WERI-Rb-1 (cell line): ENCODE data around the gene PROM2.

ENCODE experiments used
- DNase-seq: peaks from one replicate; pipeline ENCODE4 v3.0.0-alpha.2; 2020
- H3K27ac ChIP-seq: fragments of 250-450 bp; sonication (Bioruptor Pico); 2 replicates; pipeline ENCODE4 v1.5.1; 2020; ENCODE audit warnings: mild to moderate bottlenecking, moderate library complexity
- H3K27me3 ChIP-seq: fragments of 250-450 bp; sonication (Bioruptor Pico); 2 replicates; pipeline ENCODE4 v1.5.1; 2021; ENCODE audit warnings: mild to moderate bottlenecking, low read depth, moderate library complexity; ENCODE audit not compliant: insufficient read depth, severe bottlenecking
- H3K36me3 ChIP-seq: fragments of 250-450 bp; sonication (Bioruptor Pico); 2 replicates; pipeline ENCODE4 v1.5.1; 2020; ENCODE audit warnings: mild to moderate bottlenecking, moderate library complexity
- H3K4me3 ChIP-seq: 2 replicates; pipeline ENCODE4 v1.5.1; 2011; ENCODE audit warnings: low read depth, mild to moderate bottlenecking, control low read depth, low read length
- H3K9me3 ChIP-seq: fragments of 250-450 bp; sonication (Bioruptor Pico); 2 replicates; pipeline ENCODE4 v1.5.1; 2021; ENCODE audit warnings: mild to moderate bottlenecking, moderate library complexity; ENCODE audit not compliant: severe bottlenecking
- CTCF ChIP-seq: IDR thresholded peaks from 2 replicates; pipeline ENCODE4 v1.5.1; 2011; ENCODE audit warnings: low read depth, mild to moderate bottlenecking, control low read depth, inconsistent platforms, low read length

Gene PROM2

GRCh38 chr2:95307036-95307435 lies 32.8 kb downstream of the PROM2 start:
- no peak for DNase-seq
- Histone ChIP-seq H3K27me3 (no peaks in the 10 kb centered on the region), H3K36me3 (no peaks in the 10 kb centered on the region), H3K4me3 (no peak overlapping the region), H3K9me3 (no peaks in the 10 kb centered on the region), H3K27ac (no peak overlapping the region)
- no peak for TF ChIP-seq CTCF

GRCh38 chr2:95307878-95308277 lies 33.6 kb downstream of the PROM2 start:
- TF ChIP-seq CTCF = no peak

GRCh38 chr2:95308426-95308990 lies 34.3 kb downstream of the PROM2 start:
- TF ChIP-seq CTCF = no peak
- Histone ChIP-seq H3K36me3 (no peaks in the 10 kb centered on the region), H3K27ac (no peak overlapping the region), H3K27me3 (no peaks in the 10 kb centered on the region), H3K9me3 (no peaks in the 10 kb centered on the region), H3K4me3 (no peak overlapping the region)
- no peak for DNase-seq

More at GRCh38 chr2:95307878-95308277, 33.6 kb downstream of the PROM2 start:
- Histone ChIP-seq H3K27me3 (no peaks in the 10 kb centered on the region), H3K27ac (no peak overlapping the region), H3K4me3 (no peak overlapping the region), H3K9me3 (no peaks in the 10 kb centered on the region), H3K36me3 (no peaks in the 10 kb centered on the region)
- no peak for DNase-seq

GRCh38 chr2:95309599-95309998 lies 35.4 kb downstream of the PROM2 start:
- H3K9me3 ChIP-seq = no peaks in the 10 kb centered on the region
- no peak for TF ChIP-seq CTCF
- H3K27me3 ChIP-seq = no peaks in the 10 kb centered on the region
- H3K27ac ChIP-seq = no peak overlapping the region
- H3K4me3 ChIP-seq = no peak overlapping the region
- no peaks in the 10 kb centered on the region for H3K36me3 ChIP-seq
- DNase-seq = no peak

- Histone ChIP-seq H3K36me3 (no peaks in the 10 kb centered on the region), H3K27ac (no peak overlapping the region), H3K4me3 (no peak overlapping the region), H3K27me3 (no peaks in the 10 kb centered on the region), H3K9me3 (no peaks in the 10 kb centered on the region)
- no peak for DNase-seq
- no peak for TF ChIP-seq CTCF
These were observed 36.0 kb downstream of the PROM2 start for GRCh38 chr2:95310216-95310615.

- no peaks in the 10 kb centered on the region for H3K9me3 ChIP-seq
- no peak for TF ChIP-seq CTCF
- H3K27ac ChIP-seq = no peak overlapping the region
- no peaks in the 10 kb centered on the region for H3K36me3 ChIP-seq
- H3K4me3 ChIP-seq = no peak overlapping the region
- peak; percentile 66 for DNase-seq
- H3K27me3 ChIP-seq = no peaks in the 10 kb centered on the region
These were observed 36.4 kb downstream of the PROM2 start for GRCh38 chr2:95310651-95311050.
